ENCODE data around the gene EPS8.

DNA sequence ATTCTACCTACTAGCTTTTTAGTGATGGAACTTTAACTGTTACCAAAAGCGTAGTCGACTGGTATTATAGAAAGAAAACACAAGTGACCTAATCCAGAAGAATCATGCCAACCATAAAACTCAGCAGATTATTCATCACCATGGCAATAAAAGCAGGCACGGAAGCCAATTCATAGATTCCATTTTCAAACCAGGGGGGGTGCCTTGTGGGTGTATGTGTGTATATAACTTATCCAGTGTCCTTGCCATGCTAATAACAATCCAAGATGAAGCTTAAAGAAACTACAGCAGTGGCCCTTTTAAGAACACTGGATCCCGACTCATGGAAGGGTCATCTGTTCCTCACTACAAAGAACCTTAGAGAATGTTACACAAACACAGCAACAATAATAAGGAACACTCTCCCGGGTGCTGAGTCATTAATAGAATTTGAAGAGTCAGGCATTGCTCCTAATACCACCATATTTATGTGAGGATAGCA, 61.0 kb downstream of the EPS8 start:
- TF ChIP-seq CTCF (IDR thresholded peaks at IDR 0.05) (no peak), EP300 (IDR thresholded peaks at IDR 0.05) (no peak)

Measured in gastroesophageal sphincter (tissue), 3 donors.